ENCODE measurements around the gene COL10A1.

COL10A1 gene

GRCh38 chr6:116126032-116126431 is at the start of gene COL10A1:
Gene COL10A1 (minus strand): TSS chr6:116126132. CDS start chr6:116125492, 640 bp downstream.
- Mint-ChIP-seq H3K9me3 (no peaks in the 10 kb centered on the region), H3K4me3 (no peak within 1 kb of the TSS), H3K4me1 (peaks cover 6% of the 10 kb centered on the region), H3K27me3 (no peaks in the 10 kb centered on the region), H3K27ac (no peak within 1 kb of the TSS)
- no peak for DNase-seq
- ATAC-seq: no peak

GRCh38 chr6:116175344-116175743 is 49.4 kb upstream of the COL10A1 start:
- peaks cover 10 to 13% of the 10 kb centered on the region in 2 donors for H3K9me3 Mint-ChIP-seq
- peak overlapping the region in 1 of 2 donors; percentile 16 for H3K27ac Mint-ChIP-seq
- H3K4me3 Mint-ChIP-seq: no peak overlapping the region
- H3K4me1 Mint-ChIP-seq: no peaks in the 10 kb centered on the region
- DNase-seq (no peak), ATAC-seq (no peak)
- no peaks in the 10 kb centered on the region for H3K27me3 Mint-ChIP-seq

- Mint-ChIP-seq H3K9me3 (peaks cover 10 to 21% of the 10 kb centered on the region in 2 donors), H3K4me1 (no peaks in the 10 kb centered on the region), H3K27ac (no peak overlapping the region), H3K4me3 (no peak overlapping the region), H3K27me3 (no peaks in the 10 kb centered on the region)
- ATAC-seq: no peak
- DNase-seq: no peak
Observed at GRCh38 chr6:116173928-116174327, 48.0 kb upstream of the COL10A1 start.

GRCh38 chr6:116170358-116171057 is 44.6 kb upstream of the COL10A1 start:
- H3K27ac Mint-ChIP-seq: peak overlapping the region in 1 of 2 donors; percentile 12
- H3K4me3 Mint-ChIP-seq: no peak overlapping the region
- H3K27me3 Mint-ChIP-seq: no peaks in the 10 kb centered on the region
- ATAC-seq (no peak), DNase-seq (no peak)
- peaks cover 16 to 26% of the 10 kb centered on the region in 2 donors for H3K9me3 Mint-ChIP-seq
- H3K4me1 Mint-ChIP-seq: no peaks in the 10 kb centered on the region

GRCh38 chr6:116169880-116170279 is 43.9 kb upstream of the COL10A1 start:
- no peaks in the 10 kb centered on the region for H3K4me1 Mint-ChIP-seq
- no peaks in the 10 kb centered on the region for H3K27me3 Mint-ChIP-seq
- no peak overlapping the region for H3K27ac Mint-ChIP-seq
- ATAC-seq (no peak), DNase-seq (no peak)
- H3K9me3 Mint-ChIP-seq: peaks cover 15 to 22% of the 10 kb centered on the region in 2 donors
- H3K4me3 Mint-ChIP-seq: no peak overlapping the region

- Mint-ChIP-seq H3K27ac (no peak overlapping the region), H3K9me3 (peaks cover 29% of the 10 kb centered on the region in 2 donors), H3K4me1 (no peaks in the 10 kb centered on the region), H3K27me3 (no peaks in the 10 kb centered on the region), H3K4me3 (no peak overlapping the region)
- ATAC-seq: no peak
- DNase-seq: no peak
Observed at GRCh38 chr6:116168148-116168547, 42.2 kb upstream of the COL10A1 start.

GRCh38 chr6:116166369-116166768 is 40.4 kb upstream of the COL10A1 start:
- H3K27me3 Mint-ChIP-seq: no peaks in the 10 kb centered on the region
- H3K9me3 Mint-ChIP-seq: peaks cover 30 to 32% of the 10 kb centered on the region in 2 donors
- H3K4me1 Mint-ChIP-seq: no peaks in the 10 kb centered on the region
- no peak for DNase-seq
- no peak overlapping the region for H3K27ac Mint-ChIP-seq
- ATAC-seq: no peak
- no peak overlapping the region for H3K4me3 Mint-ChIP-seq

GRCh38 chr6:116165596-116165995 is 39.7 kb upstream of the COL10A1 start:
- no peak for ATAC-seq
- Mint-ChIP-seq H3K27me3 (no peaks in the 10 kb centered on the region), H3K4me3 (no peak overlapping the region), H3K9me3 (peaks cover 30 to 32% of the 10 kb centered on the region in 2 donors), H3K4me1 (no peaks in the 10 kb centered on the region), H3K27ac (no peak overlapping the region)
- DNase-seq: no peak

GRCh38 chr6:116159782-116160524 is 34.0 kb upstream of the COL10A1 start:
- Mint-ChIP-seq H3K4me1 (peaks cover 14% of the 10 kb centered on the region), H3K27me3 (no peaks in the 10 kb centered on the region), H3K27ac (no peak overlapping the region), H3K9me3 (peaks cover 15 to 16% of the 10 kb centered on the region in 2 donors), H3K4me3 (no peak overlapping the region)
- ATAC-seq (no peak), DNase-seq (no peak)

- Mint-ChIP-seq H3K27ac (no peak overlapping the region), H3K4me1 (peaks cover 14% of the 10 kb centered on the region), H3K27me3 (no peaks in the 10 kb centered on the region), H3K9me3 (peaks cover 6 to 8% of the 10 kb centered on the region in 2 donors), H3K4me3 (no peak overlapping the region)
- DNase-seq (no peak), ATAC-seq (no peak)
Observed at GRCh38 chr6:116158641-116159040, 32.7 kb upstream of the COL10A1 start.

GRCh38 chr6:116157391-116157790 is 31.5 kb upstream of the COL10A1 start:
- Mint-ChIP-seq H3K4me3 (no peak overlapping the region), H3K27ac (no peak overlapping the region)
- DNase-seq: no peak

GRCh38 chr6:116156405-116157326 is 30.7 kb upstream of the COL10A1 start:
- H3K27ac Mint-ChIP-seq: no peak overlapping the region

More at GRCh38 chr6:116157391-116157790, 31.5 kb upstream of the COL10A1 start:
- H3K9me3 Mint-ChIP-seq: no peaks in the 10 kb centered on the region
- H3K27me3 Mint-ChIP-seq: no peaks in the 10 kb centered on the region
- H3K4me1 Mint-ChIP-seq: peaks cover 14% of the 10 kb centered on the region
- ATAC-seq: no peak

GRCh38 chr6:116154887-116155286 is 29.0 kb upstream of the COL10A1 start:
- H3K9me3 Mint-ChIP-seq: no peaks in the 10 kb centered on the region
- H3K4me3 Mint-ChIP-seq: no peak overlapping the region
- no peak overlapping the region for H3K27ac Mint-ChIP-seq
- H3K27me3 Mint-ChIP-seq: no peaks in the 10 kb centered on the region
- H3K4me1 Mint-ChIP-seq: peaks cover 14% of the 10 kb centered on the region
- DNase-seq (no peak), ATAC-seq (no peak)

More at GRCh38 chr6:116156405-116157326, 30.7 kb upstream of the COL10A1 start:
- H3K4me3 Mint-ChIP-seq: no peak overlapping the region
- no peaks in the 10 kb centered on the region for H3K9me3 Mint-ChIP-seq
- no peak for DNase-seq
- peaks cover 14% of the 10 kb centered on the region for H3K4me1 Mint-ChIP-seq
- ATAC-seq: no peak
- H3K27me3 Mint-ChIP-seq: no peaks in the 10 kb centered on the region

GRCh38 chr6:116152620-116153019 is 26.7 kb upstream of the COL10A1 start:
- no peaks in the 10 kb centered on the region for H3K9me3 Mint-ChIP-seq
- H3K4me1 Mint-ChIP-seq: peaks cover 11% of the 10 kb centered on the region
- H3K4me3 Mint-ChIP-seq: no peak overlapping the region
- DNase-seq (no peak), ATAC-seq (no peak)
- H3K27me3 Mint-ChIP-seq: no peaks in the 10 kb centered on the region
- H3K27ac Mint-ChIP-seq: no peak overlapping the region
